GM21786 (cell line): ENCODE data around the gene NFYA.

Experiments used
- ATAC-seq: cut with Tn5 transposase; IDR thresholded peaks from one replicate; pipeline ENCODE4 v1.9.1; 2021; ENCODE audit not compliant: unreplicated experiment

NFYA gene

GRCh38 chr6:41046084-41046483, 26.7 kb upstream of the NFYA start:
- no peak for ATAC-seq

GRCh38 chr6:41047306-41047705, 25.5 kb upstream of the NFYA start:
- ATAC-seq, result no peak

GRCh38 chr6:41047745-41048732, 24.7 kb upstream of the NFYA start:
- ATAC-seq, result no peak

DNA sequence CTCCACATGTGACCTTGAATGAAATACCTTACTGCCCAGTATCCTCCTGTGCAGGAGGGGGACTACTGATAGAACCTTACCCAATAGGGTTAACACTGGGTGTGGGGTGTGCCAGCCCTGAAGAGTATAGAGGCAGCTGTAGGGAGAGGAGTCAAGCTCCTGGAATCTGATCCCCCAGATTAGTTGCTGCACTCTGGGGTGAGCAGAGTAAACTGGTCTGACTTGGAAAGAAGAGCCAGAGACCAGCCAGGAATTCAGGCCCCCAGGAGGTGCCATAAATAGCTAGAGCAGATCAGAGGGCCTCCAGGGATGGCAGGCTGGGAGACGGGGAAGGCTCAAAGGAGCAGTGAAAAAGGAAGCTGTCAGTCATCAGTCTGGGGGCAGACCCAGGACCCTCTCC, 23.3 kb upstream of the NFYA start:
- ATAC-seq, result no peak

DNA sequence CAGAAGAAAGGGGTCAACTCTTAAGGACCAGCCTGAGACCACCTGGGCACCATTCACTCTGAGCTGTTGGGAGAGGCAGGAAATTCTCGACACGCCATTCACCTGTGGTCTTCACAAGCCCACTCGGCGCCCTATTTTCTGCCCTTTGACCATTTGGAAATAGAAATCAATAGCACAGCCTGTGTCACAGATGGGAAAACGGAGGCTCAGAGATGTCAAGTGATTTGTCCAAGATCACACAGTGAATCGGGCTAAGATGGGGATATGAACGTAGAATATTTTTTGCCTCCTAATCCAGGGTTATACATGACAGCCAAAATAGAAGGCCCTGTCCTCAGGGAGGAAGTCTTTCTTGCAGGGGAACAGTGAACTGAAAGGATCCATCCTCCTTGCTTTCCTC, 22.8 kb upstream of the NFYA start:
- no peak for ATAC-seq

- no peak for ATAC-seq
These were observed 22.2 kb upstream of the NFYA start for GRCh38 chr6:41050536-41050935.

DNA sequence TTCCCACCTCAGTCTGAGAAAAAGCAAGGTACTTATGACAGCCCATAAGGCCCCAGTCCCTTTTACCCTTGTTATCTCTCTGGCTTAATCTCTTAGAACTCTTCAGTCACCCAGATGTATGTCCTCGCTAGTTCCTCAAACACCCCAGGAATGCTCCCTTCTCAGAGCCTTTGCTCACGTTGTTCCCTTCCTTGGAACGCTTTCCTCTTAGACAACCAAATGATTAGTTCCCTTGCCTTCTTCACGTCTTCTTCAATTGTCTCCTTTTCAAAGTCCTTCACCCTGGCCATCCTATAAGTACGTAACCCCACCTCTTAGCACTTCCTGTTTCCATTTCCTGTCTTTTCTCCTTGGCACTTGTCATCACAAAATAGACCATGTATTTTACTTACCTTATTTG, 20.9 kb upstream of the NFYA start:
- no peak for ATAC-seq

DNA sequence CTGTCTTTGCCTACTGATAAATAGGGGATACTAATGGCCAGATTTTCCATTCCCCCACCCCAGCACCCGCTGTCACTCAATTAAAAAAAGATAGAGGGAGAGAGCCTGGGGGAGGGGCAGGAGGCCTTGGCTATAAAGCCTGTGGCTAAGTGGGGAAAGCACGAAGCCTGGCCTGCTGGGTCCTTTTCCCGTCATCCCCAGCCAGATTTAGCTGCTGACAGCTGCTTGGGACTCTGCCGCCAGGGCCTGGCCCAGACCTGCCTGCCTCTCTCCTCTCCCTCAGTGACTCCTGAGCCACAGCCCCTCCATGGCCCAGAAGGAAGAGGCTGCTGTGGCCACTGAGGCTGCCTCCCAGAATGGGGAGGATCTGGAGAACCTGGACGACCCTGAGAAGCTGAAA, 19.7 kb upstream of the NFYA start, which contains the start of gene APOBEC2:
APOBEC2 (plus strand) TSS at position 162 of the 400 bp plus-strand sequence; CDS start at position 308, 146 bp downstream.
- no peak for ATAC-seq

- ATAC-seq, result no peak
These were observed 18.3 kb upstream of the NFYA start for GRCh38 chr6:41054511-41054910.

GRCh38 chr6:41055149-41055548, 17.6 kb upstream of the NFYA start:
- ATAC-seq, result no peak

GRCh38 chr6:41056768-41057490, 15.8 kb upstream of the NFYA start:
- ATAC-seq, result no peak

- ATAC-seq, result no peak
These were observed 14.0 kb upstream of the NFYA start for GRCh38 chr6:41058783-41059181.

- no peak for ATAC-seq
These were observed 13.2 kb upstream of the NFYA start for GRCh38 chr6:41059556-41059955.

- no peak for ATAC-seq
These were observed 11.5 kb upstream of the NFYA start for GRCh38 chr6:41061196-41061726.

GRCh38 chr6:41062056-41062455, 10.7 kb upstream of the NFYA start:
- ATAC-seq, result no peak

DNA sequence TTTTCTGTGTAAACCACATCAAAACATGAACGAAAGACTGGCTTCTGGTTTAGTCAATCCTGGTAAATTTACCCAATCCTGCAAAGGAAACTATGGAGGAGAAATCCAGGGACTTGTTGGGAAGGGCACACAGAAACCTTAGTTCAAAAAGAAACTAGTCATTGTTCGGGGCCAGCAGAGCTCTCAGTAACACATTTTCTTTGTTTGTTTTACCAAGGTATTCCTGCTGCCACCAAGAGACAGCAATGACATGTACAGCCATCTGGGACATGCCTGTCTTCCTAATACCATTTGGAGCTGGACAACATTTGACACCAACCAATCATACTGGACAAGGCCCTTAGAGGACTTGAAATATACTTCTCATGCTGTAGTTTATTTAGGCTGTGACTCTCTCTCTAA, 8.9 kb upstream of the NFYA start:
- no peak for ATAC-seq

- ATAC-seq, result no peak
These were observed 7.9 kb upstream of the NFYA start for GRCh38 chr6:41064841-41065240.

GRCh38 chr6:41065550-41066026, 7.2 kb upstream of the NFYA start:
- ATAC-seq, result no peak

DNA sequence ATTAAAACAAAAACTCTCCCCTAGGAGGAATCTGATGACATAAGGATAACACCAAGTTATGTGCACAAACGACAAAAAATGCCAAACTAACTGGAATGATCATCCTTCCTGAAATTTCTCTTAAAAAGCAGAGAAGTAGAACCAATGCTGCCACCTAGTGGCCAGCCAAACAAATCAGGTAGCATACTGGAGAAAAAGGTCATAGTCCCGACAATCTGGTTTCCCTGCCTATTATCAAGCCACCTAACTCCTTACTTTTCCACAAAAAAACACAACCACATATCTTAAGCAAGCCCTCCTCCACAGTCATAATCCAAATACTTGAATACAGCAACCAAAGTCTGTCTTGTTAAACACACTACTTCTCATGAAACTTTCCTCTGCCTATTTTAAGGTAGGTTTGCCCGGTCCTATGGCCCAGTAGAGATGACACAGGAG, 5.9 kb upstream of the NFYA start:
- no peak for ATAC-seq

- ATAC-seq, result no peak
These were observed 1.3 kb upstream of the NFYA start for GRCh38 chr6:41071501-41071922.
